A673 (cell line): Measurements from ENCODE around the gene TIMM9. TPM values are rescaled to one million over a fixed set of nuclear protein-coding genes. Genes with fewer than 3 reads are reported as not detected.

Experiments used
- BruUV-seq: library from RNA; stranded (reverse); fragments of 400-500 nt; replicated peaks from 2 replicates; lab custom pipeline; 2021; lab: Mats Ljungman, UMichigan
- CTCF ChIA-PET: fragments of 300-600 bp; sonication (Branson Sonifier 250); formaldehyde crosslinking; loops from one replicate; lab custom pipeline; 2022; ENCODE audit warnings: antibody characterized with exemption; lab: Charles Lee
- POLR2A ChIA-PET: fragments of 300-600 bp; sonication (Branson Sonifier 250); formaldehyde crosslinking; loops from one replicate; lab custom pipeline; 2022; ENCODE audit warnings: antibody characterized with exemption; ENCODE audit not compliant: low non-redundant PET; lab: Charles Lee
- DNase-seq: peaks from one replicate; pipeline ENCODE4 v3.0.0-alpha.2; 2015; ENCODE audit warnings: low spot score
- H3K27ac ChIP-seq: fragments of 200-600 bp; sonication (generic); 2 replicates; pipeline ENCODE4 v1.5.1; 2016; ENCODE audit warnings: mixed run types, low read depth, mild to moderate bottlenecking, mixed read lengths, antibody characterized with exemption, low read length; ENCODE audit not compliant: poor library complexity, severe bottlenecking
- H3K27me3 ChIP-seq: fragments of 200-600 bp; sonication (generic); replicated peaks from 2 replicates; pipeline ENCODE4 v1.6.1; 2017; ENCODE audit warnings: mixed run types, low read depth, mild to moderate bottlenecking, mixed read lengths, antibody characterized with exemption, low read length; ENCODE audit not compliant: insufficient read depth, poor library complexity
- H3K36me3 ChIP-seq: fragments of 200-600 bp; sonication (generic); 2 replicates; pipeline ENCODE4 v1.6.1; 2016; ENCODE audit warnings: mixed run types, mild to moderate bottlenecking, mixed read lengths, antibody characterized with exemption, low read length; ENCODE audit not compliant: insufficient read depth, poor library complexity, severe bottlenecking
- H3K4me1 ChIP-seq: fragments of 200-600 bp; sonication (generic); 2 replicates; pipeline ENCODE4 v1.6.1; 2017; ENCODE audit warnings: mixed run types, mild to moderate bottlenecking, mixed read lengths, antibody characterized with exemption, low read length; ENCODE audit not compliant: insufficient read depth, poor library complexity, severe bottlenecking
- H3K4me3 ChIP-seq: fragments of 200-600 bp; sonication (generic); 2 replicates; pipeline ENCODE4 v1.5.1; 2016; ENCODE audit warnings: low read depth, mixed run types, mild to moderate bottlenecking, mixed read lengths, low read length; ENCODE audit not compliant: poor library complexity, severe bottlenecking
- H3K9me3 ChIP-seq: fragments of 200-600 bp; sonication (generic); 2 replicates; pipeline ENCODE4 v1.6.1; 2016; ENCODE audit warnings: mixed run types, low read depth, mild to moderate bottlenecking, mixed read lengths, antibody characterized with exemption, low read length; ENCODE audit not compliant: poor library complexity, severe bottlenecking
- CTCF ChIP-seq: fragments of 300-800, 200-600 bp; sonication (generic); conservative IDR thresholded peaks from 2 replicates; pipeline ENCODE4 v1.5.1; 2017; ENCODE audit warnings: low read depth, mild to moderate bottlenecking, antibody characterized with exemption, low read length, moderate library complexity, mixed read lengths
- EZH2 ChIP-seq: fragments of 200-600 bp; sonication (generic); IDR thresholded peaks from 2 replicates; pipeline ENCODE4 v1.6.1; 2017; ENCODE audit warnings: borderline replicate concordance, low read depth, mild to moderate bottlenecking, mixed read lengths, antibody characterized with exemption, low read length; ENCODE audit not compliant: poor library complexity, severe bottlenecking
- intact Hi-C: fragments of 100-400 bp; cut with micrococcal nuclease; formaldehyde crosslinking; loops from one replicate; pipeline ENCODE4 v1.10.0; 2022; ENCODE audit not compliant: unreplicated experiment
- total RNA-seq: library from RNA; stranded (reverse); gene quantifications from 2 replicates; pipeline ENCODE4 v1.2.3, GENCODE V29; 2021

TIMM9 gene
- total RNA-seq, 1 experiment from 2014 or later, result 65.7 TPM

GRCh38 chr14:58390830-58391229, 36.5 kb downstream of the TIMM9 start:
- intact Hi-C loops, result no loop called here
- DNase-seq, result no peak
- ChIA-PET CTCF (no interaction called here), POLR2A (no interaction called here)
- TF ChIP-seq EZH2 (no peak), CTCF (no peak)
- Histone ChIP-seq H3K27me3 (no peaks in the 10 kb centered on the region), H3K36me3 (no peaks in the 10 kb centered on the region), H3K27ac (no peak overlapping the region), H3K9me3 (no peaks in the 10 kb centered on the region), H3K4me1 (no peaks in the 10 kb centered on the region), H3K4me3 (no peak overlapping the region)
- BruUV-seq, result no TSS peak

GRCh38 chr14:58376791-58377190, 50.5 kb downstream of the TIMM9 start:
- TF ChIP-seq EZH2, result no peak
- no peak for TF ChIP-seq CTCF
- H3K9me3 ChIP-seq, result no peaks in the 10 kb centered on the region
- H3K27me3 ChIP-seq, result no peaks in the 10 kb centered on the region
- no peak overlapping the region for H3K27ac ChIP-seq
- DNase-seq, result no peak
- H3K4me3 ChIP-seq, result no peak overlapping the region
- no TSS peak for BruUV-seq
- peaks cover 11% of the 10 kb centered on the region for H3K36me3 ChIP-seq
- POLR2A ChIA-PET, result no interaction called here
- intact Hi-C loops, result no loop called here
- no peaks in the 10 kb centered on the region for H3K4me1 ChIP-seq
- CTCF ChIA-PET, result no interaction called here

GRCh38 chr14:58368956-58369355, 58.4 kb downstream of the TIMM9 start:
- Histone ChIP-seq H3K4me1 (no peaks in the 10 kb centered on the region), H3K36me3 (peaks cover 53% of the 10 kb centered on the region), H3K4me3 (no peak overlapping the region), H3K9me3 (no peaks in the 10 kb centered on the region), H3K27ac (no peak overlapping the region), H3K27me3 (no peaks in the 10 kb centered on the region)
- TF ChIP-seq CTCF (no peak), EZH2 (no peak)
- no peak for DNase-seq
- intact Hi-C loops, result no loop called here
- ChIA-PET CTCF (no interaction called here), POLR2A (no interaction called here)
- no TSS peak for BruUV-seq
